Measurements from ENCODE around the gene CDC25B.
"Not testable (repeated sequence)": the region's sequence is repeated elsewhere in the genome, so short reads cannot be mapped to it uniquely, and the experiment has no call there.

Gene CDC25B

GRCh38 chr20:3811467-3812258, 15.6 kb downstream of the CDC25B start:
- peak; percentile 94 for DNase-seq

GRCh38 chr20:3812259-3812681, 16.2 kb downstream of the CDC25B start:
- no peak for DNase-seq

- DNase-seq = no peak
Observed at GRCh38 chr20:3812975-3813847, 17.1 kb downstream of the CDC25B start.

GRCh38 chr20:3813848-3814581, 17.9 kb downstream of the CDC25B start:
- DNase-seq = no peak

GRCh38 chr20:3814928-3815495, 18.9 kb downstream of the CDC25B start:
- DNase-seq = no peak

- peak; percentile 6 for DNase-seq
Observed at GRCh38 chr20:3815703-3816315, 19.7 kb downstream of the CDC25B start.

GRCh38 chr20:3818155-3819151, 22.3 kb downstream of the CDC25B start:
- no peak for DNase-seq

GRCh38 chr20:3819411-3820047, 23.4 kb downstream of the CDC25B start:
- no peak for DNase-seq

- peak; percentile 87 for DNase-seq
Observed at GRCh38 chr20:3820048-3820900, 24.2 kb downstream of the CDC25B start, which contains the start of gene AP5S1. AP5S1 (plus strand) TSS chr20:3820547; CDS start chr20:3822118, 1,571 bp downstream.

- no peak for DNase-seq
Observed at GRCh38 chr20:3820901-3821727, 25.0 kb downstream of the CDC25B start.

- no peak for DNase-seq
Observed at GRCh38 chr20:3821996-3822395, 25.9 kb downstream of the CDC25B start.

- no peak for DNase-seq
Observed at GRCh38 chr20:3823881-3824280, 27.8 kb downstream of the CDC25B start.

GRCh38 chr20:3825526-3825925, 29.4 kb downstream of the CDC25B start:
- no peak for DNase-seq

- DNase-seq = no peak
Observed at GRCh38 chr20:3826420-3826819, 30.3 kb downstream of the CDC25B start.

- no peak for DNase-seq
Observed at GRCh38 chr20:3828798-3829197, 32.7 kb downstream of the CDC25B start.

- DNase-seq = not testable (repeated sequence)
Observed at GRCh38 chr20:3829891-3830290, 33.8 kb downstream of the CDC25B start.

GRCh38 chr20:3836132-3836531, 40.0 kb downstream of the CDC25B start:
- no peak for DNase-seq

GRCh38 chr20:3839328-3839727, 43.2 kb downstream of the CDC25B start:
- no peak for DNase-seq

- not testable (repeated sequence) for DNase-seq
Observed at GRCh38 chr20:3840201-3840600, 44.1 kb downstream of the CDC25B start.

Data from stimulated activated naive CD4-positive, alpha-beta T cell treated with Interleukin-2 at 50 U/mL for 16 hours (primary cell).